ENCODE data around the gene ADPRHL1. TPM values are rescaled to one million over a fixed set of nuclear protein-coding genes. Genes with fewer than 3 reads are reported as not detected.
"Not testable (repeated sequence)": the region's sequence is repeated elsewhere in the genome, so short reads cannot be mapped to it uniquely, and the experiment has no call there.

The ADPRHL1 gene
- polyA plus RNA-seq, 3 donors, result 0.15 to 0.52 (median 0.27) TPM

DNA sequence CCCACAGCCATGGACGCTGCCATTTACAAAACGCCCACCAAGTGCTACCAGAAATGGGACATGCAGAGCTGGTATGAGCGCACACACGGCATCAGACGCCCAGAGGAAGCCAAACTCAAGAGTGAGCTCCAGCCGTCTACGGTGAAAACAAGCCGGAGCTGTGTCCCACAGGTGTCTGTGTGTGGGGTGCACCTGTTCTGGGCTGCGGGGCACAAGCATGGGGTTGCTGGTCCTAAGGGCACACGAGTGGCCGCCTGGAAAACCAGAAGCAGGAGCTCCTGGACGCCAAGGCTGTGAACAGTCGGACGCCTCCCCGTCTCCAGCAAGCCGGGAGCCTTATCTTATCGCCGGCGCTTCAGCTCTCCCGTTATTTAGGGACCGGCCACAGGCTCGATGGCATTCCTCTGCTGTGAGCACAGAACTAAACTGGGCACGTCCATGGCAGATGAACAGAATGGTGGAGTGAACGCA lies 1.3 kb downstream of the ADPRHL1 start:
- WGBS (ENCODE audit: insufficient coverage), result 99% methylated on average over 24 of the region's 24 CpGs
- H3K27me3 Mint-ChIP-seq (ENCODE audit: low read depth in 3 of 3), result peaks cover 0 to 3% (median 0%) of the 10 kb centered on the region in 3 donors
- Histone ChIP-seq H4K20me1 (ENCODE audit: insufficient read depth, low read length) (no peaks in the 10 kb centered on the region), H3K4me1 (ENCODE audit: control insufficient read depth in 1 of 2, insufficient read depth in 2 of 2, low read length in 2 of 2) (no peaks in the 10 kb centered on the region), H3K27me3 (ENCODE audit: control insufficient read depth in 2 of 2, insufficient read depth in 2 of 2, low read length in 2 of 2) (no peaks in the 10 kb centered on the region), H3K27ac (ENCODE audit: low read depth in 1 of 2, low read length in 2 of 2) (no peak overlapping the region), H3K4me2 (replicated peaks; ENCODE audit: extremely low read depth, low read length, poor library complexity, severe bottlenecking) (no peak overlapping the region), H3K9me3 (replicated peaks in 1 of 2; ENCODE audit: control insufficient read depth in 1 of 2, insufficient read depth in 1 of 2, low read length in 2 of 2) (no peaks in the 10 kb centered on the region), H3K79me2 (ENCODE audit: insufficient read depth, low read length) (no peaks in the 10 kb centered on the region), H3K9ac (ENCODE audit: insufficient read depth, low read length, poor library complexity, severe bottlenecking) (no peak overlapping the region), H2AFZ (ENCODE audit: insufficient read depth, low read depth, low read length, poor library complexity, severe bottlenecking) (no peak overlapping the region), H3K4me3 (replicated peaks in 1 of 3; ENCODE audit: low read depth in 2 of 3, low read length in 3 of 3) (no peak overlapping the region), H3K36me3 (replicated peaks in 1 of 2; ENCODE audit: control insufficient read depth in 1 of 2, insufficient read depth in 2 of 2, low read length in 2 of 2) (peaks cover 23 to 41% of the 10 kb centered on the region in 2 donors)
- no peak for DNase-seq
- peaks cover 32 to 47% of the 10 kb centered on the region in 2 donors for H3K36me3 Mint-ChIP-seq
- H3K4me3 Mint-ChIP-seq, result no peak overlapping the region
- H3K27ac Mint-ChIP-seq, result no peak overlapping the region
- intact Hi-C loops (cut with micrococcal nuclease), result no loop called here
- H3K9me3 Mint-ChIP-seq, result peaks cover 0 to 8% (median 3%) of the 10 kb centered on the region in 7 donors
- no peaks in the 10 kb centered on the region for H3K4me1 Mint-ChIP-seq
- TF ChIP-seq, protein P1, sequence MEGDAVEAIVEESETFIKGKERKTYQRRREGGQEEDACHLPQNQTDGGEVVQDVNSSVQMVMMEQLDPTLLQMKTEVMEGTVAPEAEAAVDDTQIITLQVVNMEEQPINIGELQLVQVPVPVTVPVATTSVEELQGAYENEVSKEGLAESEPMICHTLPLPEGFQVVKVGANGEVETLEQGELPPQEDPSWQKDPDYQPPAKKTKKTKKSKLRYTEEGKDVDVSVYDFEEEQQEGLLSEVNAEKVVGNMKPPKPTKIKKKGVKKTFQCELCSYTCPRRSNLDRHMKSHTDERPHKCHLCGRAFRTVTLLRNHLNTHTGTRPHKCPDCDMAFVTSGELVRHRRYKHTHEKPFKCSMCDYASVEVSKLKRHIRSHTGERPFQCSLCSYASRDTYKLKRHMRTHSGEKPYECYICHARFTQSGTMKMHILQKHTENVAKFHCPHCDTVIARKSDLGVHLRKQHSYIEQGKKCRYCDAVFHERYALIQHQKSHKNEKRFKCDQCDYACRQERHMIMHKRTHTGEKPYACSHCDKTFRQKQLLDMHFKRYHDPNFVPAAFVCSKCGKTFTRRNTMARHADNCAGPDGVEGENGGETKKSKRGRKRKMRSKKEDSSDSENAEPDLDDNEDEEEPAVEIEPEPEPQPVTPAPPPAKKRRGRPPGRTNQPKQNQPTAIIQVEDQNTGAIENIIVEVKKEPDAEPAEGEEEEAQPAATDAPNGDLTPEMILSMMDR (IDR thresholded peaks at IDR 0.05), result no peak

DNA sequence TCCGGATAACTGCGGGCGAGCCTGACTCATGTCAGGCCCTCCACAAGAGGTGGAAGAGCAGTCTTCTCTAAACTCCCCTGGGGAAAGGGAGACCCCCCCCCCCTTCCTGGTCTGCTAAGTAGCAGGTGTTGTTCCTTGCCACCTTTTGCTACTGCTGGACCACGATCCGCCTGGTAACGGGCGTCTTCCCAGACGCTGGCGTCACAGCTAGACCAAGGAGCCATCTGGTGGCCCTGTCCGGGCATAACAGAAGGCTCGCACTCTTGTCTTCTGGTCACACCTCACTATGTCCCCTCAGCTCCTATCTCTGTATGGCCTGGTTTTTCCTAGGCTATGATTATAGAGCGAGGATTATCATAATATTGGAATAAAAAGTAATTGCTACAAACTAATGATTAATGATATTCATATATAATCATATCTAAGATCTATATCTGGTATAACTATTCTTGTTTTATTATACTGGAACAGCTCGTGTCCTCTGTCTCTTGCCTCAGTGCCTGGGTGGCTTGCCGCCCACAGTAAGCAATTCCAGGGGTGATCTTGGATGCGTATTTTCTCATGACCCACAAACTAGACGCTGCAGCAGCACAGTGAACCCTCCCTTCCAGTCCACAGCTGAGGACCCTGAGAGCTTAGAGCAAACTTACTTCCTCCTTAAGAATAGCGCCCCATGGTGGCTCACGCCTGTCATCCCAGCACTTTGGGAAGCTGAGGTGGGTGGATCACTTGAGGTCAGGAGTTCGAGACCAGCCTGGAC lies 2.2 kb downstream of the ADPRHL1 start:
- H3K27me3 Mint-ChIP-seq (ENCODE audit: low read depth in 3 of 3); DNase-seq; H3K4me1 Mint-ChIP-seq; intact Hi-C loops (cut with micrococcal nuclease); H3K27ac Mint-ChIP-seq; H3K9me3 ChIP-seq (replicated peaks in 1 of 2; ENCODE audit: control insufficient read depth in 1 of 2, insufficient read depth in 1 of 2, low read length in 2 of 2); H2AFZ ChIP-seq (ENCODE audit: insufficient read depth, low read depth, low read length, poor library complexity, severe bottlenecking); H3K4me3 ChIP-seq (replicated peaks in 1 of 3; ENCODE audit: low read depth in 2 of 3, low read length in 3 of 3); H3K27ac ChIP-seq (ENCODE audit: low read depth in 1 of 2, low read length in 2 of 2); H3K79me2 ChIP-seq (ENCODE audit: insufficient read depth, low read length); H3K27me3 ChIP-seq (ENCODE audit: control insufficient read depth in 2 of 2, insufficient read depth in 2 of 2, low read length in 2 of 2); H4K20me1 ChIP-seq (ENCODE audit: insufficient read depth, low read length); H3K4me1 ChIP-seq (ENCODE audit: control insufficient read depth in 1 of 2, insufficient read depth in 2 of 2, low read length in 2 of 2); H3K4me3 Mint-ChIP-seq; H3K9ac ChIP-seq (ENCODE audit: insufficient read depth, low read length, poor library complexity, severe bottlenecking); H3K4me2 ChIP-seq (replicated peaks; ENCODE audit: extremely low read depth, low read length, poor library complexity, severe bottlenecking): not testable (repeated sequence)
- TF ChIP-seq, protein P1 (IDR thresholded peaks at IDR 0.05), result peak; percentile 17
- 71% methylated on average over 7 of the region's 19 CpGs for WGBS (ENCODE audit: insufficient coverage)
- Mint-ChIP-seq H3K9me3 (peaks cover 0 to 12% (median 3%) of the 10 kb centered on the region in 7 donors), H3K36me3 (peaks cover 25 to 39% of the 10 kb centered on the region in 2 donors)
- H3K36me3 ChIP-seq (replicated peaks in 1 of 2; ENCODE audit: control insufficient read depth in 1 of 2, insufficient read depth in 2 of 2, low read length in 2 of 2), result peaks cover 16 to 32% of the 10 kb centered on the region in 2 donors

DNA sequence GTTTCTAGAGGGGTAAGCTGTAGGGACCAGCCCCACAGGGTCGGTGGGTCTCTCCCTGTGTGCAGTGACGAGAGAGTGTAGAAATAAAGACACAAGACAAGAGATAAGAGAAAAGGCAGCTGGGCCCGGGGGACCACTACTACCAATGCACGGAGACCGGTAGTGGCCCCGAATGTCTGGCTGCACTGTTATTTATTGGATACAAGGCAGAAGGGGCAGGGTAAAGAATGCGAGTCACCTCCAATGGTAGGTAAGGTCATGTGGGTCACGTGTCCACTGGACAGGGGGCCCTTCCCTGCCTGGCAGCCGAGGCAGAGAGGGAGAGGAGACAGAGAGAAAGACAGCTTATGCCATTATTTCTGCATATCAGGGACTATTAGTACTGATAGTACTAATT lies 2.9 kb downstream of the ADPRHL1 start:
- H3K4me3 Mint-ChIP-seq; H4K20me1 ChIP-seq (ENCODE audit: insufficient read depth, low read length); H2AFZ ChIP-seq (ENCODE audit: insufficient read depth, low read depth, low read length, poor library complexity, severe bottlenecking); H3K9ac ChIP-seq (ENCODE audit: insufficient read depth, low read length, poor library complexity, severe bottlenecking); H3K9me3 ChIP-seq (replicated peaks in 1 of 2; ENCODE audit: control insufficient read depth in 1 of 2, insufficient read depth in 1 of 2, low read length in 2 of 2); H3K79me2 ChIP-seq (ENCODE audit: insufficient read depth, low read length); H3K27me3 Mint-ChIP-seq (ENCODE audit: low read depth in 3 of 3); H3K4me1 Mint-ChIP-seq; H3K4me1 ChIP-seq (ENCODE audit: control insufficient read depth in 1 of 2, insufficient read depth in 2 of 2, low read length in 2 of 2); H3K27me3 ChIP-seq (ENCODE audit: control insufficient read depth in 2 of 2, insufficient read depth in 2 of 2, low read length in 2 of 2); intact Hi-C loops (cut with micrococcal nuclease); H3K4me3 ChIP-seq (replicated peaks in 1 of 3; ENCODE audit: low read depth in 2 of 3, low read length in 3 of 3); H3K27ac ChIP-seq (ENCODE audit: low read depth in 1 of 2, low read length in 2 of 2); H3K27ac Mint-ChIP-seq; H3K4me2 ChIP-seq (replicated peaks; ENCODE audit: extremely low read depth, low read length, poor library complexity, severe bottlenecking); DNase-seq: not testable (repeated sequence)
- WGBS (ENCODE audit: insufficient coverage), result 95% methylated on average over 6 of the region's 9 CpGs
- peaks cover 11 to 25% of the 10 kb centered on the region in 2 donors for H3K36me3 ChIP-seq (replicated peaks in 1 of 2; ENCODE audit: control insufficient read depth in 1 of 2, insufficient read depth in 2 of 2, low read length in 2 of 2)
- Mint-ChIP-seq H3K9me3 (peaks cover 0 to 13% (median 3%) of the 10 kb centered on the region in 7 donors), H3K36me3 (peaks cover 18 to 32% of the 10 kb centered on the region in 2 donors)

Data from CD14-positive monocyte (primary cell).